ENCODE data around the gene GRK1. TPM values are rescaled to one million over a fixed set of nuclear protein-coding genes. Genes with fewer than 3 reads are reported as not detected.

GRK1 gene
- total RNA-seq, 1 experiment from 2014 or later: not detected

- H3K36me3 ChIP-seq (ENCODE audit: low read depth): no peaks in the 10 kb centered on the region
- intact Hi-C loops (cut with micrococcal nuclease; ENCODE audit: unreplicated experiment): no loop called here
- POLR2A ChIA-PET (ENCODE audit: unreplicated experiment): no interaction called here
- no peaks in the 10 kb centered on the region for H3K4me1 ChIP-seq (replicated peaks; ENCODE audit: insufficient read depth)
- no peaks in the 10 kb centered on the region for H3K9me2 ChIP-seq (ENCODE audit: insufficient read depth)
- no peak overlapping the region for H3K27ac ChIP-seq
- no peak overlapping the region for H3K4me2 ChIP-seq
- H3F3A ChIP-seq (ENCODE audit: insufficient read depth, low read depth): no peaks in the 10 kb centered on the region
- no peaks in the 10 kb centered on the region for H3K79me2 ChIP-seq (ENCODE audit: low read depth)
- no peak for DNase-seq
- H3K4me3 ChIP-seq: no peak overlapping the region
- no peaks in the 10 kb centered on the region for H3K9me3 ChIP-seq (ENCODE audit: insufficient read depth, low read depth)
- no peaks in the 10 kb centered on the region for H4K20me1 ChIP-seq (ENCODE audit: insufficient read depth)
- H3K27me3 ChIP-seq (ENCODE audit: insufficient read depth, low read depth): peaks cover 39% of the 10 kb centered on the region
- CTCF ChIA-PET: no interaction called here
- H2AFZ ChIP-seq: no peak overlapping the region
- TF ChIP-seq CTCF (conservative IDR thresholded peaks at IDR 0.05) (no peak), EZH2 (IDR thresholded peaks at IDR 0.05; ENCODE audit: low read depth) (no peak)
- no TSS peak for BruUV-seq (replicated peaks)
Observed at GRCh38 chr13:113670541-113670940, 3.5 kb downstream of the GRK1 start.

GRCh38 chr13:113671066-113672001, 4.3 kb downstream of the GRK1 start:
- no peak for DNase-seq
- Histone ChIP-seq H3K27me3 (ENCODE audit: insufficient read depth, low read depth) (peaks cover 35% of the 10 kb centered on the region), H3K4me3 (no peak overlapping the region), H3K4me1 (replicated peaks; ENCODE audit: insufficient read depth) (no peaks in the 10 kb centered on the region), H3K36me3 (ENCODE audit: low read depth) (no peaks in the 10 kb centered on the region), H3K9me2 (ENCODE audit: insufficient read depth) (no peaks in the 10 kb centered on the region), H3K79me2 (ENCODE audit: low read depth) (no peaks in the 10 kb centered on the region), H3F3A (ENCODE audit: insufficient read depth, low read depth) (no peaks in the 10 kb centered on the region), H3K27ac (no peak overlapping the region), H3K4me2 (no peak overlapping the region), H3K9me3 (ENCODE audit: insufficient read depth, low read depth) (no peaks in the 10 kb centered on the region), H4K20me1 (ENCODE audit: insufficient read depth) (no peaks in the 10 kb centered on the region), H2AFZ (no peak overlapping the region)
- intact Hi-C loops (cut with micrococcal nuclease; ENCODE audit: unreplicated experiment): no loop called here
- no peak for TF ChIP-seq EZH2 (IDR thresholded peaks at IDR 0.05; ENCODE audit: low read depth)
- no peak for TF ChIP-seq CTCF (conservative IDR thresholded peaks at IDR 0.05)
- ChIA-PET POLR2A (ENCODE audit: unreplicated experiment) (no interaction called here), CTCF (no interaction called here)
- BruUV-seq (replicated peaks): no TSS peak

GRCh38 chr13:113672002-113672651, 5.1 kb downstream of the GRK1 start:
- Histone ChIP-seq H3K36me3 (ENCODE audit: low read depth) (no peaks in the 10 kb centered on the region), H3K9me2 (ENCODE audit: insufficient read depth) (no peaks in the 10 kb centered on the region), H3K79me2 (ENCODE audit: low read depth) (no peaks in the 10 kb centered on the region), H3K27ac (no peak overlapping the region), H3K4me3 (no peak overlapping the region), H3K4me2 (no peak overlapping the region), H3K9me3 (ENCODE audit: insufficient read depth, low read depth) (no peaks in the 10 kb centered on the region), H4K20me1 (ENCODE audit: insufficient read depth) (no peaks in the 10 kb centered on the region), H3K27me3 (ENCODE audit: insufficient read depth, low read depth) (peaks cover 27% of the 10 kb centered on the region), H2AFZ (no peak overlapping the region), H3K4me1 (replicated peaks; ENCODE audit: insufficient read depth) (no peaks in the 10 kb centered on the region), H3F3A (ENCODE audit: insufficient read depth, low read depth) (no peaks in the 10 kb centered on the region)
- DNase-seq: no peak
- ChIA-PET POLR2A (ENCODE audit: unreplicated experiment) (no interaction called here), CTCF (no interaction called here)
- intact Hi-C loops (cut with micrococcal nuclease; ENCODE audit: unreplicated experiment): no loop called here
- no TSS peak for BruUV-seq (replicated peaks)
- TF ChIP-seq CTCF (conservative IDR thresholded peaks at IDR 0.05) (no peak), EZH2 (IDR thresholded peaks at IDR 0.05; ENCODE audit: low read depth) (no peak)
